ENCODE data around the gene SNRPB. TPM values are rescaled to one million over a fixed set of nuclear protein-coding genes. Genes with fewer than 3 reads are reported as not detected.

The SNRPB gene
- total and polyA plus RNA-seq, 2 donors (not counting 3 experiments of a cell fraction or from before 2014, with no cell fraction given): 296 to 340 TPM

- POLR2A ChIA-PET: no interaction called here
- dilution Hi-C loops (cut with MboI; ENCODE audit: extremely low pct_ligation_motif_present, low sequenced_read_pairs): no loop called here
- CTCF ChIA-PET: interaction anchor here (1.3 kb wide), 1 partner anchor 11 kb away, joined by 3 read pairs; no protein-coding TSS in a partner anchor
Measured at GRCh38 chr20:2420510-2420909, 50.1 kb downstream of the SNRPB start.

GRCh38 chr20:2418388-2418787 lies 52.2 kb downstream of the SNRPB start:
- no peak overlapping the region for H3K9ac ChIP-seq (replicated peaks; ENCODE audit: extremely low read depth, insufficient read depth, low read length)
- TF ChIP-seq MAX (IDR thresholded peaks at IDR 0.05; ENCODE audit: insufficient read depth, insufficient read length): no peak
- TF ChIP-seq GATA2 (IDR thresholded peaks at IDR 0.05; ENCODE audit: insufficient read depth, insufficient read length, low read depth, low read length): no peak
- TF ChIP-seq MYC (IDR thresholded peaks at IDR 0.05; ENCODE audit: low read depth, low read length): no peak
- no peak for TF ChIP-seq POLR2AphosphoS5 (IDR thresholded peaks at IDR 0.05; ENCODE audit: insufficient read depth, low read depth, low read length)
- no peak for TF ChIP-seq POLR2A (IDR thresholded peaks at IDR 0.05; ENCODE audit: low read depth, low read length)
- TF ChIP-seq FOS (IDR thresholded peaks at IDR 0.05; ENCODE audit: borderline replicate concordance, insufficient read depth, low read length): no peak
- no peak for TF ChIP-seq EZH2 (IDR thresholded peaks at IDR 0.05; ENCODE audit: borderline replicate concordance, low read depth, low read length, severe bottlenecking)
- TF ChIP-seq CTCF (IDR thresholded peaks at IDR 0.05; ENCODE audit: extremely low read depth in 1 of 2, insufficient read depth in 1 of 2, low read depth in 1 of 2, low read length in 2 of 2): no peak
- no peak for TF ChIP-seq JUN (IDR thresholded peaks at IDR 0.05; ENCODE audit: borderline replicate concordance, insufficient read depth, insufficient read length, low read depth)
- BruUV-seq (replicated peaks): no TSS peak

More at GRCh38 chr20:2420510-2420909, 50.1 kb downstream of the SNRPB start:
- DNase-seq (ENCODE audit: low read depth, low spot score) (no peak), FAIRE-seq (no peak)
- H3K27me3 ChIP-seq (ENCODE audit: control insufficient read depth in 2 of 2, insufficient read depth in 2 of 2, low read length in 2 of 2): peaks cover 0 to 2% of the 10 kb centered on the region in 2 experiments
- no peaks in the 10 kb centered on the region for H3K79me2 ChIP-seq (ENCODE audit: control insufficient read depth, insufficient read depth, low read length)
- no peaks in the 10 kb centered on the region for H3K4me1 ChIP-seq (ENCODE audit: control insufficient read depth, extremely low read depth, insufficient read depth, low read length)
- H3K9me1 ChIP-seq (replicated peaks; ENCODE audit: control insufficient read depth, extremely low read depth, insufficient read depth, low read length): no peaks in the 10 kb centered on the region
- no TSS peak for BruUV-seq (replicated peaks)
- H3K36me3 ChIP-seq (ENCODE audit: control insufficient read depth in 2 of 2, extremely low read depth in 1 of 2, insufficient read depth in 2 of 2, low read length in 2 of 2): no peaks in the 10 kb centered on the region
- H3K9me3 ChIP-seq (replicated peaks; ENCODE audit: control insufficient read depth, insufficient read depth, low read length): no peaks in the 10 kb centered on the region
- TF ChIP-seq GATA2 (IDR thresholded peaks at IDR 0.05; ENCODE audit: insufficient read depth, insufficient read length, low read depth, low read length): no peak
- no peak for TF ChIP-seq JUN (IDR thresholded peaks at IDR 0.05; ENCODE audit: borderline replicate concordance, insufficient read depth, insufficient read length, low read depth)
- TF ChIP-seq EZH2 (IDR thresholded peaks at IDR 0.05; ENCODE audit: borderline replicate concordance, low read depth, low read length, severe bottlenecking): no peak
- TF ChIP-seq FOS (IDR thresholded peaks at IDR 0.05; ENCODE audit: borderline replicate concordance, insufficient read depth, low read length): no peak
- TF ChIP-seq MAX (IDR thresholded peaks at IDR 0.05; ENCODE audit: insufficient read depth, insufficient read length): no peak
- TF ChIP-seq POLR2AphosphoS5 (IDR thresholded peaks at IDR 0.05; ENCODE audit: insufficient read depth, low read depth, low read length): no peak
- no peak overlapping the region for H3K4me3 ChIP-seq (replicated peaks in 1 of 3; ENCODE audit: insufficient read depth in 1 of 3, low read depth in 1 of 3, low read length in 3 of 3)
- H3K27ac ChIP-seq (ENCODE audit: insufficient read depth, low read depth, low read length): no peak overlapping the region
- H3K4me2 ChIP-seq (ENCODE audit: insufficient read depth, low read length): no peak overlapping the region
- intact Hi-C loops (cut with micrococcal nuclease): no loop called here
- H4K20me1 ChIP-seq (replicated peaks; ENCODE audit: control insufficient read depth, extremely low read depth, insufficient read depth, low read length): no peaks in the 10 kb centered on the region
- no peak overlapping the region for H2AFZ ChIP-seq (ENCODE audit: low read depth, low read length)
- H3K9ac ChIP-seq (replicated peaks; ENCODE audit: extremely low read depth, insufficient read depth, low read length): no peak overlapping the region

More at GRCh38 chr20:2418388-2418787, 52.2 kb downstream of the SNRPB start:
- ChIA-PET POLR2A (no interaction called here), CTCF (no interaction called here)
- Histone ChIP-seq H3K4me2 (ENCODE audit: insufficient read depth, low read length) (no peak overlapping the region), H3K9me1 (replicated peaks; ENCODE audit: control insufficient read depth, extremely low read depth, insufficient read depth, low read length) (no peaks in the 10 kb centered on the region), H3K79me2 (ENCODE audit: control insufficient read depth, insufficient read depth, low read length) (no peaks in the 10 kb centered on the region), H3K27ac (ENCODE audit: insufficient read depth, low read depth, low read length) (no peak overlapping the region), H2AFZ (ENCODE audit: low read depth, low read length) (no peak overlapping the region), H3K9me3 (replicated peaks; ENCODE audit: control insufficient read depth, insufficient read depth, low read length) (no peaks in the 10 kb centered on the region), H3K4me3 (replicated peaks in 1 of 3; ENCODE audit: insufficient read depth in 1 of 3, low read depth in 1 of 3, low read length in 3 of 3) (no peak overlapping the region), H3K27me3 (ENCODE audit: control insufficient read depth in 2 of 2, insufficient read depth in 2 of 2, low read length in 2 of 2) (peaks cover 2 to 10% of the 10 kb centered on the region in 2 experiments), H3K4me1 (ENCODE audit: control insufficient read depth, extremely low read depth, insufficient read depth, low read length) (no peaks in the 10 kb centered on the region), H3K36me3 (ENCODE audit: control insufficient read depth in 2 of 2, extremely low read depth in 1 of 2, insufficient read depth in 2 of 2, low read length in 2 of 2) (no peaks in the 10 kb centered on the region), H4K20me1 (replicated peaks; ENCODE audit: control insufficient read depth, extremely low read depth, insufficient read depth, low read length) (no peaks in the 10 kb centered on the region)
- dilution Hi-C loops (cut with MboI; ENCODE audit: extremely low pct_ligation_motif_present, low sequenced_read_pairs) (no loop called here), intact Hi-C loops (cut with micrococcal nuclease) (no loop called here)
- FAIRE-seq (no peak), DNase-seq (ENCODE audit: low read depth, low spot score) (no peak)

Measured in endothelial cell of umbilical vein (primary cell).